Activated T-cell treated with anti-CD3 and anti-CD28 coated beads, Interleukin-2, amount 50 U/mL, for 24 hours (primary cell): ENCODE measurements around the gene NCOA1.

Experiments used
- DNase-seq: peaks from one replicate; pipeline ENCODE4 v3.0.0-alpha.2; 2020
- H3K27ac Mint-ChIP-seq: 2 replicates; pipeline ENCODE4 v1.8.0; 2020; ENCODE audit warnings: mild to moderate bottlenecking, mixed read lengths
- H3K27me3 Mint-ChIP-seq: 2 replicates; pipeline ENCODE4 v1.8.0; 2020; ENCODE audit warnings: mixed read lengths
- H3K36me3 Mint-ChIP-seq: 2 replicates; pipeline ENCODE4 v1.8.0; 2020; ENCODE audit warnings: low read depth, mixed read lengths
- H3K4me1 Mint-ChIP-seq: 2 replicates; pipeline ENCODE4 v1.8.0; 2020; ENCODE audit warnings: low read depth, mixed read lengths
- H3K4me3 Mint-ChIP-seq: 2 replicates; pipeline ENCODE4 v1.8.0; 2020; ENCODE audit warnings: mild to moderate bottlenecking, moderate library complexity, mixed read lengths
- H3K9me3 Mint-ChIP-seq: 2 replicates; pipeline ENCODE4 v1.8.0; 2020; ENCODE audit warnings: mixed read lengths

The NCOA1 gene

DNA sequence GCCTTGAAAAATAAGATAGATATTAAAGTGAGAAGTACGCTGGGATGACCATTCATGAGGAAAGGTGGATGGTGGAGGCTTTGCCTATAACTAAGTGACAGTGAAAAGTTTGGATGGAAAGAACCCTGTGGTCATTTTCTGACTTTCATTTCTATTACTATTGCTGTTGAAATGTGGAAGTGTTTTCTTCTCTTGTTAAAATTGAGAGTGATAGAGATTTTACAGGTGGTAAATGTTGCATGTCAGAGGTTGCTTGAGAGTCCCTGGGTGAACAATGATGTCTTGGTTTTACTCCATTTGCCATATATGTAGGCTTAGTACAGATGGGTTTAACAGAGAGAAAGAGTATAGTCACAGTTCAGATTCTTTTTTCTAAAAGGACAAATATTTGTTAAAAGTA lies 18.4 kb downstream of the NCOA1 start:
- Mint-ChIP-seq H3K36me3 (peaks cover 6% of the 10 kb centered on the region), H3K4me3 (no peak overlapping the region), H3K4me1 (peaks cover 82% of the 10 kb centered on the region), H3K27me3 (no peaks in the 10 kb centered on the region), H3K27ac (peak overlapping the region; percentile 75), H3K9me3 (no peaks in the 10 kb centered on the region)
- no peak for DNase-seq

DNA sequence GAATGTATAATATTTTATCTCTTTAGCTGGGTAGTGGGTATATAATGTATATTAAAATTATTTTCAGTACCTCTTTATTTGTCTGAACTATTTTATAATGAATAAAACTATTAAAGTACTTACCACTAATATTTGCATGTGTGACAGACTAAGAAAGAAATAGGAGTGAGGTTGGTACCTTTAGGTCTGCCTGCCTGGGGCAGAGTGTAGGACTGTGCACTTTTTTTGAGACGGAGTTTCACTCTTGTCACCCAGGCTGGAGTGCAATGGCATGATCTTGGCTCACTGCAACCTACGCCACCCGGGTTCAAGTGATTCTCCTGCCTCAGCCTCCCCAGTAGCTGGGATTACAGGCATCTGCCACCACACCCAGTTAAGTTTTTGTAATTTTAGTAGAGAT lies 18.8 kb downstream of the NCOA1 start:
- no peaks in the 10 kb centered on the region for H3K27me3 Mint-ChIP-seq
- H3K4me3 Mint-ChIP-seq, result no peak overlapping the region
- no peaks in the 10 kb centered on the region for H3K9me3 Mint-ChIP-seq
- no peak for DNase-seq
- H3K4me1 Mint-ChIP-seq, result peaks cover 84% of the 10 kb centered on the region
- H3K36me3 Mint-ChIP-seq, result peaks cover 6% of the 10 kb centered on the region
- H3K27ac Mint-ChIP-seq, result no peak overlapping the region

DNA sequence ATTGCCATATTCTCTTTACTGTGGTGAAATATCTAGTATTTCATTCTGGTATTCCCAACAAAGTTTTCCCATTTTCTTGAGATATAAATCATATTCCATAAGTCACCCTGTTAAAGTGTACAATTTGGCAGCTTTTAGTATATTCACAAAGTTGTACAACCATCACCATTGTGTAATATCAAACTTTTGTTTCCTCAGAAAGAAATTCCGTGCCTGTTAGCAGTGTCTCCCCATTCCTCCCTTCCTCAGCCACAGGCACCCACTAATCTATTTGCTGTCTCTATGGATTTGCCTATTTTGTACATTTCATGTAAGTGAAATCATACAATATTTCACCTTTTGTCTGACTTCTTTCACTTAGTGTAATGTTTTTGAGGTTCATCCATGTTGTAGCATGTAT lies 19.7 kb downstream of the NCOA1 start:
- Mint-ChIP-seq H3K4me3 (no peak overlapping the region), H3K4me1 (peaks cover 85% of the 10 kb centered on the region), H3K27me3 (no peaks in the 10 kb centered on the region), H3K9me3 (no peaks in the 10 kb centered on the region), H3K36me3 (peaks cover 3% of the 10 kb centered on the region), H3K27ac (no peak overlapping the region)
- DNase-seq, result no peak

DNA sequence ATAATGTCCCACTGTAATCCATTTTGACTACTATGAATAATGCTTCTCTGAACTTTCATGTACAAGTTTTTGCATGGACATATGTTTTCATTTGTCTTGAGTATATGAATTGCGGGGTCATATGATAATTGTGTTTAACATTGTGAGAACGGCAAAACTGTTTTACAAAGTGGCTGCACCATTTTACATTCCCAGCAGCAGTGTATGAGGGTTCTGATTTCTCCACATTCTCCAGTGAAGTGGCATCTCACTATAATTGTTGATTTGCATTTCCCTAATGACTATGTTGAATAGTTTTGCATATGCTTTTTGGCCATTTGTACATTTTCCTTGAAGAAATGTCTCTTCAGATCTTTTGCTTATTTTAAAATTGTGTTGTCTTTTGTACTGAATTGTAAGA lies 20.1 kb downstream of the NCOA1 start:
- peaks cover 2% of the 10 kb centered on the region for H3K36me3 Mint-ChIP-seq
- no peak overlapping the region for H3K4me3 Mint-ChIP-seq
- H3K27ac Mint-ChIP-seq, result no peak overlapping the region
- no peaks in the 10 kb centered on the region for H3K9me3 Mint-ChIP-seq
- peaks cover 83% of the 10 kb centered on the region for H3K4me1 Mint-ChIP-seq
- DNase-seq, result no peak
- no peaks in the 10 kb centered on the region for H3K27me3 Mint-ChIP-seq

DNA sequence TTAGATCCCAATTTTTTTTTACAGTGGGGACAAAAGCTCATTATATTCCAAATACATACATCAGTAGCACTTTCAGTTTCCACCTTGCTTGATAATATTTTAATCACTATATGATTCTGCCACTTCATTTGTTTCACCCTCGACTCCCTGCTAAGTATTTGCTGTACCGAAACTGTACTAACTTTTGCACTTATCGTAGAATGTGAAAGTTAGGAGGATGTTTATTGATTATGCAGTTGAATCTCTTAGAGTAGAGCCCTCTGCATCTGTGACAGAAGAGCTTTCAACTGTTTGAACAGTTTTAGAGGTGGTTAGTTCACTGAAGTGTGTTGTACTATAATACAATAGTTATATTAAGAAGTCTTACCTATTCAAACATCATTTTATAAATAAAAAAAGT lies 20.8 kb downstream of the NCOA1 start:
- Mint-ChIP-seq H3K27me3 (no peaks in the 10 kb centered on the region), H3K4me1 (peaks cover 78% of the 10 kb centered on the region), H3K36me3 (peaks cover 1% of the 10 kb centered on the region), H3K9me3 (no peaks in the 10 kb centered on the region), H3K27ac (peak overlapping the region; percentile 7), H3K4me3 (peak overlapping the region; percentile 12)
- DNase-seq, result no peak

DNA sequence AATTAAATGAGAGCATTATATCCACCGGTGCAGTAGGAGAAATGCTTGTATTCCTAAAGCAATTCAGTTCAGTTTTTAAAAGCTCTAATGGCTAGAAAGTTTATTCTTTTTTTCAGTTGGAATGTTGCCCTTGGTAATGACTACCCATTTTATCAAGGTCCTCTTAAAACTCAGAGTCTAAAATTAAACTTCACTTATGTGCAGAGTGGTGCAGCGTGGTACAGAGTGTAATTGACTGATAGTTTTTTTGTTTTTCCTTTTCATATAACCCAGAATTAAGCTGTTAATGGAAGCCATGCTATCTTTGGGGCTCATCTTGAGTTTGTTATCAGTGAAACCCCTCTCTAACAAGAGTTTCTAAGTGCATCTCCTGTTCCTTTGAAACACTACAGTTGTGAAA lies 21.4 kb downstream of the NCOA1 start:
- Mint-ChIP-seq H3K9me3 (no peaks in the 10 kb centered on the region), H3K4me3 (peak overlapping the region; percentile 12), H3K36me3 (peaks cover 1% of the 10 kb centered on the region), H3K27me3 (no peaks in the 10 kb centered on the region), H3K4me1 (peaks cover 79% of the 10 kb centered on the region), H3K27ac (peak overlapping the region; percentile 41)
- no peak for DNase-seq

DNA sequence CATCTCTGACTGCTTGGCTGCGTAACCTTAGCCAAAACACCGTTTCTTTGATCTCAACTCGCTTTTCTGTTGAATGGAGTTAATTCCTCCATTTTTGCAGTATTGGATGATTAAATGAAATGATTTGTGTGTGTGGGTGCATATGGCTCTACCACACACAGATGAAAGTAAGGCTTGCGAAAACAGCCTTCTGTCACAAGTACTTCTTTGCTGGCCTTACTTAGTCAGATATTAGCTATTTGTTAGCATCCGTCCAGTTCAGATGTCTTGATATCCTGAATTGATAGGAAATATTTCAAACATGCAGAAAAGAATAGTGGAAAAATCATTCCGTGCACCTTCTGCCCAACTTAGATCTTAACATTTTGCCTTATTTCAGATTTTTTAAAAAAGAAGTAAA lies 21.8 kb downstream of the NCOA1 start:
- Mint-ChIP-seq H3K36me3 (peaks cover 1% of the 10 kb centered on the region), H3K27me3 (no peaks in the 10 kb centered on the region), H3K4me3 (no peak overlapping the region), H3K9me3 (no peaks in the 10 kb centered on the region), H3K27ac (no peak overlapping the region), H3K4me1 (peaks cover 78% of the 10 kb centered on the region)
- DNase-seq, result no peak

DNA sequence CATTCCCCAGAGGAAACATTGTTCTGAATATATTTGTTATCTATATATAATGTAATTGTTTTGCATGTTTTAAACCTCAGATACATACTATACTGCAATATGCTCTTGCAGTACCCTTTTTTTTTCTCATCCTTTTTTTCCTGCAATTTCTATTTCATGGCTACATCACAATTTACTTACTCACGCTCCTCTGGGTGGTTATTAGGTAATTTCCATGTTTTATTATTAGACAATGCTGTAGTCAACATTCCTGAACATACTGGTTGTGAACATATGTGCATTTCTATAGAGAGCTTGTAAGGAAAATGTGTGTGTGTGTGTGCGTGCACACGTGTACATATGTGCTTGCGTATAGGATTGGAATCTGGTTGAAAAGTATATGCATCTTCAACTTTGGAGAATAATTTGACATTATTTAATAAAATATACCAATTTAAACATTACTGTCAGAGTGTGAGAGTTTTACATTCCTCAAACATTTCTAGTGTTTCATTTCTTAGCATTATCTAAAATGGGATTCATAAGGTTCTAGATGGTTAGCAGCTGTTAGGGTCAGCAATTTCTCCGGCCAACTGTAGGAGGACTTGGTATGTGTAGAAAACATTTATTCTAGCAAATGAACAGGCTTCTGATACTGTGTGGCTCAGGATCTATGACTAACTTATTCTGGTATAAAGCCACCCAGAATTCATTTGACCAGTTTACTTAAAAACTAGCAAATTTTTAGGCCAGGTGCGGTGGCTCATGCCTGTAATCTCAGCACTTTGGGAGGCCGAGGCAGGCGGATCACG lies 22.4 kb downstream of the NCOA1 start:
- peaks cover 3% of the 10 kb centered on the region for H3K36me3 Mint-ChIP-seq
- H3K27ac Mint-ChIP-seq, result no peak overlapping the region
- H3K27me3 Mint-ChIP-seq, result no peaks in the 10 kb centered on the region
- no peaks in the 10 kb centered on the region for H3K9me3 Mint-ChIP-seq
- no peak overlapping the region for H3K4me3 Mint-ChIP-seq
- no peak for DNase-seq
- H3K4me1 Mint-ChIP-seq, result peaks cover 76% of the 10 kb centered on the region

DNA sequence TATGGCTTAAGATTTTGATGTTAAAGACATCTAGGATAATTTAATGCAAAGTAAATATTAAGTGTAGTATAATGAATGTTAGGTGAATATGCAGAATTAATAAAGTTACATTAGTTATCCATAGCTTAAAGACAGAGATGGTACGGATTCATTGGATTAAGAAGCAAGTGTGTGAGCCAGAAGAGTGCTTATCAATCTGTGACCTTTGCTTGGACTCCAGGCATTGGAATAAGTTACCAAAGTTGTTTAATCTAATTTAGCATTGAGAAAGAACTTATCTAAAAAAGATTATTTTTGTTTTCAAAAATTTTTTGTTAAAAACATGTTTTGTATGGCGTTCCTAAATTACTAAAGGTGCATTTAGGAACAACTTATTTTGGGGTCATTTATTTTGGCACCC lies 23.8 kb downstream of the NCOA1 start:
- H3K4me3 Mint-ChIP-seq, result no peak overlapping the region
- peaks cover 72% of the 10 kb centered on the region for H3K4me1 Mint-ChIP-seq
- H3K9me3 Mint-ChIP-seq, result peaks cover 2% of the 10 kb centered on the region

DNA sequence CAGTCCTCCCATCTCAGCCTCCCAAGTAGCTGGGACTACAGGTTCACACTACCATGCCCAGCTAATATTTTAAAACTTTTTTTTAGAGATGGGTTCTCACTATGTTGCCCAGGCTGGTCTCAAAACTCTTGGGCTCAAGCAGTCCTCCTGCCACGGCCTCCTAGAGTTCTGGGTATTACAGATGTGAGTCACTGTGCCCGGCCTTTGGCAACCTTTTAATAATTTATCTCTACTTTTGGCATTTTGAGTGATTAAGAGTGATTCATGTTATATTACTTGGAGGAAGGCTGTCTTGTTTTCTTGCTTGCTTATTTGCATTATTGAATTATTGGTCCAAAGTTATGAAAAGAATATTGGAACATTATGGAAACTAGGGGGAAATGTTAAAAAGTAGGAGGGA lies 24.3 kb downstream of the NCOA1 start:
- no peaks in the 10 kb centered on the region for H3K27me3 Mint-ChIP-seq
- H3K4me3 Mint-ChIP-seq, result no peak overlapping the region
- peaks cover 72% of the 10 kb centered on the region for H3K4me1 Mint-ChIP-seq
- peaks cover 2% of the 10 kb centered on the region for H3K9me3 Mint-ChIP-seq
- DNase-seq, result no peak
- H3K27ac Mint-ChIP-seq, result peak overlapping the region; percentile 53
- H3K36me3 Mint-ChIP-seq, result peaks cover 7% of the 10 kb centered on the region

More for the DNA sequence above, 23.8 kb downstream of the NCOA1 start:
- Mint-ChIP-seq H3K36me3 (peaks cover 7% of the 10 kb centered on the region), H3K27me3 (no peaks in the 10 kb centered on the region), H3K27ac (no peak overlapping the region)
- DNase-seq, result no peak

DNA sequence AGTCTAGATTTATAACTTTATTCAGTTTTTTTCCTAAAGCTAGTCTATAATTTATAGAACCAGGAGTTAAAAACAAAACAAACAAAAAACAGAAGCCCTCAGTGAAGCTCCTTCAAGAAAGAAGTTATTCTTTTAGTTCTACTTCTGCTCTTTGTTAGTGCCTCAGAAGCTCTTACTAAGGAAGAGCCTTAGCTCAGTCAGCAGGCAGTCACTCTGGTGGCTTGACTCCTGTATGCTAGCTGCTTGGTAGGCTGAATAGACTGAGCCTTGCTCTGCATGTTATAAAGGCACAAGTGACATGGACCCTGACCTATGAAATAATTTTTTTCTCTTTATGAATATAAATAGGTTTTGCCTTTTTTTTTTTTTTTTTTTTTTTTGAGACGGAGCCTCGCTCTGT lies 24.8 kb downstream of the NCOA1 start:
- Mint-ChIP-seq H3K27me3 (no peaks in the 10 kb centered on the region), H3K4me1 (peaks cover 72% of the 10 kb centered on the region), H3K27ac (peak overlapping the region; percentile 53), H3K4me3 (no peak overlapping the region), H3K36me3 (peaks cover 6% of the 10 kb centered on the region), H3K9me3 (peaks cover 2% of the 10 kb centered on the region)
- DNase-seq, result no peak

DNA sequence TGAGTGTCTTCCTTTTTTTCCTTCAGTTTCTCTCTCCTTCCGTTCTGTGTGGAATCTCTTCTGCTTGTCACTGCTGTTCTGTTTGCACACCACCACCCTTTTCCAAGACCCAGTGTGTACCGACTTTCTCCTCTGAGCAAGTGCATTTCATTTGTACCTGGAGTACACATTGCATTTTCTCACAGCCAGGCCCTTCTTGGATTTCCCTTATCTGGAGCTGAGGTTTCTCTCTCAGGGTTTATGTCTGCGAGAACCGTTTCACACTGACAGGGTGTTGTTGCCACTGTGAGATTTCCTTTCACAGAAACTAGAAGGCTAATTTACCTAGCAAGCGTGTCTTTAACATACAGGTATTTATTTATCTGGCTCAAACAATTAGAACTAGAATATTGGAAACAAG lies 26.2 kb downstream of the NCOA1 start:
- H3K4me3 Mint-ChIP-seq, result no peak overlapping the region
- peaks cover 7% of the 10 kb centered on the region for H3K36me3 Mint-ChIP-seq
- no peaks in the 10 kb centered on the region for H3K27me3 Mint-ChIP-seq
- H3K4me1 Mint-ChIP-seq, result peaks cover 72% of the 10 kb centered on the region
- no peak overlapping the region for H3K27ac Mint-ChIP-seq
- DNase-seq, result no peak
- peaks cover 4% of the 10 kb centered on the region for H3K9me3 Mint-ChIP-seq

DNA sequence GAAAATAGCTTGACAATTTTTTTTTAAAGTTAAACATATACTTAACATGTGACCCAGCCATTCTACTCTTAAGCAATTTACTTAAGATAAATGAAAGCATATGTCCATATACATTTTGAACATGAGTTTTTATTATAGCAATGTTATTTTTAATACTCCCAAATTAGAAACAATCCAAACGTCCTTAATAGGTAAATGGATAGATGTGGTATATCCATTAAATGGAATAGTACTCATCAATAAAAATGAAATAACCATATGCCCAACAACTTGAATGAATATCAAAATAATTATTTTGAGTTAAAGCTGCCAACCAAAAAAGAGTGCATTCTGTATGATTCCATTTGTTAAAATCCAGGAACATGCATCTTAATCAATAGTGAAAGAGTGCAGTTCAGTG lies 29.1 kb downstream of the NCOA1 start:
- Mint-ChIP-seq H3K36me3 (peaks cover 20% of the 10 kb centered on the region), H3K27ac (no peak overlapping the region), H3K4me3 (no peak overlapping the region)

DNA sequence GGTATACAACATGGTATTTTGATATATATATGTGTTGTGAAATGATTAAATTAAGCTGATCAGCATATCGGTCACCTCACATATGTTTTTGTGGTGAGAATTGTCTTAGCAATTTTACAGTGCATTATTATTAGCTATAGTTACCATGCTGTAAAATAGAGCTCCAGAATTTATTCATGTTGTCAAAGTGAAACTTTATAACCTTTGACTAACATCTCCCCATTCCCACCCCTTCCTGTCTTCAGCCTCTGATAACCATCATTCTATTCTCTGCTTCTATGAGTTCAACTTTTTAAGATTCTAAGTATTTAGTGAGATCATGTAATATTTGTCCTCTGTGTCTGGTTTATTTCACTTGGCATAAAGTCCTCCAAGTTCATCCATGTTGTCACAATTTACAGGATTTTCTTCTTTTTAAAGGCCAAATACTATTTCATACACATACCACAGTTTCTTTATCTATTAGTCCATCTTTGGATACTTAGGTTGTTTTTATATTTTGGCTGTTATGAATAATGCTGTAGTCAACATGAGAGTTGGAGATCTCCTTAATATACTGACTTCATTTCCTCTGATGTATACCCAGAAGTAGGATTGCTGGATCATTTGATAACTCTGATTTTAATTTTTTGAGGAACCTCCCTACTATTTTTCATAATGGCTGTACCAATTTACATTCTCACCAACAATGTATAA lies 30.3 kb downstream of the NCOA1 start:
- H3K27me3 Mint-ChIP-seq, result no peaks in the 10 kb centered on the region
- peak overlapping the region; percentile 47 for H3K4me3 Mint-ChIP-seq
- peak overlapping the region; percentile 96 for H3K27ac Mint-ChIP-seq
- DNase-seq, result no peak
- peaks cover 24% of the 10 kb centered on the region for H3K36me3 Mint-ChIP-seq
- H3K9me3 Mint-ChIP-seq, result peaks cover 7% of the 10 kb centered on the region
- peaks cover 69% of the 10 kb centered on the region for H3K4me1 Mint-ChIP-seq

More for the DNA sequence above, 29.1 kb downstream of the NCOA1 start:
- DNase-seq, result no peak
- H3K27me3 Mint-ChIP-seq, result no peaks in the 10 kb centered on the region
- H3K9me3 Mint-ChIP-seq, result peaks cover 7% of the 10 kb centered on the region
- peaks cover 69% of the 10 kb centered on the region for H3K4me1 Mint-ChIP-seq

DNA sequence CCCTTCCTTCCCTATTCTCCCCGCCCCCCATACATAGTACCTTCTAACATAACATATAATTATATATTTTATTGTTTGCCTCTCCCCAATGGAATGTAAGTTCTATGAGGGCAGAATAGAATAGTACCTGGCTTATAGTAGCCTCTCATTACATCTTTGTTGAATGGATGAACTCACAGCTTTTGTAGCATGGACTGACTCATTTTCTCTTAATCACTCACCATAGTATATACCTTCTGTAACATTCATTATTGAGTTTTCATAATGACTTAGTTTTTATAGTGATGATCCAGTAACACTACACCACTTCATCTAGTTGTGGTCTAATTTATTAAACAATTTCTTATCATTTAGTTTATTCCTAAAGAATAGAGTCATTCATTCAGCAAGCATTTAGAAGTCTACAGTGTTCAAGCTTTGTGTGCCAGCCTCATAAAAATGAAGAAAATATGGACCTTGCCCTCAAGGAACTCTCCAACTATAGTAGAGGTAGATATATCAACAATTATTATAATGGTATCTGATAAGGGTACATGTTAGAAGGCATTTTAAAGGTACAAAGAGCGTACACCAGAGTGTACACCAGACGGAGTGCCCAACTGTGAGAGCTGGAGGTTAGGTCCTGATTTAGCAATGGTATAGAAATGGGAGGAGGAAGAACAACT lies 31.1 kb downstream of the NCOA1 start:
- Mint-ChIP-seq H3K27me3 (no peaks in the 10 kb centered on the region), H3K4me3 (peak overlapping the region; percentile 47), H3K36me3 (peaks cover 25% of the 10 kb centered on the region), H3K9me3 (peaks cover 7% of the 10 kb centered on the region), H3K4me1 (peaks cover 68% of the 10 kb centered on the region), H3K27ac (peak overlapping the region; percentile 96)
- no peak for DNase-seq
